Mesothelial cell of epicardium (in vitro differentiated cells): ENCODE measurements around the gene NFATC2. TPM values are rescaled to one million over a fixed set of nuclear protein-coding genes. Genes with fewer than 3 reads are reported as not detected.

Experiments used
- DNase-seq, 2 experiments: peaks; one replicate each; pipeline ENCODE4 v3.0.0; 2021; ENCODE audit warnings: low spot score in 2 of 2; ENCODE audit not compliant: unreplicated experiment in 2 of 2
- H3K27ac Mint-ChIP-seq: 2 replicates; pipeline ENCODE4 v1.8.0; 2021; ENCODE audit warnings: mixed read lengths
- H3K27me3 Mint-ChIP-seq: 2 replicates; pipeline ENCODE4 v1.8.0; 2021; ENCODE audit warnings: low read depth, mixed read lengths
- H3K36me3 Mint-ChIP-seq: 2 replicates; pipeline ENCODE4 v1.8.0; 2021; ENCODE audit warnings: mixed read lengths
- H3K4me1 Mint-ChIP-seq: 2 replicates; pipeline ENCODE4 v1.8.0; 2021; ENCODE audit warnings: mixed read lengths
- H3K4me3 Mint-ChIP-seq: 2 replicates; pipeline ENCODE4 v1.8.0; 2021; ENCODE audit warnings: mild to moderate bottlenecking, moderate library complexity, mixed read lengths
- H3K9me3 Mint-ChIP-seq: 2 replicates; pipeline ENCODE4 v1.8.0; 2021; ENCODE audit warnings: mixed read lengths
- CTCF ChIP-seq: fragments of 200-600 bp; sonication (generic); IDR thresholded peaks from one replicate; pipeline ENCODE4 v1.5.0; 2021; ENCODE audit warnings: antibody characterized with exemption; ENCODE audit not compliant: unreplicated experiment
- total RNA-seq: library from RNA; stranded (reverse); gene quantifications from 3 replicates; pipeline ENCODE4 v1.2.1, GENCODE V29; 2021

Gene NFATC2
- total RNA-seq, 1 donor from 2014 or later, result 14.0 TPM

- Mint-ChIP-seq H3K9me3 (no peaks in the 10 kb centered on the region), H3K4me3 (no peak overlapping the region), H3K4me1 (peaks cover 19% of the 10 kb centered on the region), H3K36me3 (no peaks in the 10 kb centered on the region), H3K27ac (no peak overlapping the region), H3K27me3 (no peaks in the 10 kb centered on the region)
- TF ChIP-seq CTCF, result peak; percentile 59
- peak; percentile 43 to 79 for DNase-seq
Measured at GRCh38 chr20:51372176-51372803, 170.2 kb downstream of the NFATC2 start.

- TF ChIP-seq CTCF, result no peak
- H3K27ac Mint-ChIP-seq, result no peak overlapping the region
- H3K36me3 Mint-ChIP-seq, result no peaks in the 10 kb centered on the region
- H3K9me3 Mint-ChIP-seq, result no peaks in the 10 kb centered on the region
- no peak for DNase-seq
- no peaks in the 10 kb centered on the region for H3K27me3 Mint-ChIP-seq
- peaks cover 20% of the 10 kb centered on the region for H3K4me1 Mint-ChIP-seq
- H3K4me3 Mint-ChIP-seq, result no peak overlapping the region
Measured at GRCh38 chr20:51371720-51372119, 170.8 kb downstream of the NFATC2 start.

GRCh38 chr20:51369503-51369902, 173.0 kb downstream of the NFATC2 start:
- Mint-ChIP-seq H3K27ac (no peak overlapping the region), H3K9me3 (peaks cover 4% of the 10 kb centered on the region), H3K4me1 (peaks cover 23% of the 10 kb centered on the region), H3K4me3 (no peak overlapping the region), H3K36me3 (peaks cover 1% of the 10 kb centered on the region), H3K27me3 (no peaks in the 10 kb centered on the region)
- DNase-seq, result no peak
- no peak for TF ChIP-seq CTCF

- Mint-ChIP-seq H3K9me3 (peaks cover 8% of the 10 kb centered on the region), H3K36me3 (peaks cover 3% of the 10 kb centered on the region), H3K4me1 (peaks cover 15% of the 10 kb centered on the region), H3K4me3 (no peak overlapping the region), H3K27me3 (no peaks in the 10 kb centered on the region), H3K27ac (no peak overlapping the region)
- TF ChIP-seq CTCF, result no peak
- no peak for DNase-seq
Measured at GRCh38 chr20:51368461-51369211, 173.9 kb downstream of the NFATC2 start.

- peaks cover 18% of the 10 kb centered on the region for H3K9me3 Mint-ChIP-seq
- no peak for DNase-seq
- peak overlapping the region; percentile 71 for H3K27ac Mint-ChIP-seq
- H3K4me1 Mint-ChIP-seq, result peaks cover 6% of the 10 kb centered on the region
- H3K27me3 Mint-ChIP-seq, result no peaks in the 10 kb centered on the region
- no peak overlapping the region for H3K4me3 Mint-ChIP-seq
- no peak for TF ChIP-seq CTCF
- H3K36me3 Mint-ChIP-seq, result peaks cover 6% of the 10 kb centered on the region
Measured at GRCh38 chr20:51366155-51366886, 176.2 kb downstream of the NFATC2 start.
